ENCODE measurements around the gene FBXL13.

- TF ChIP-seq POLR2A (IDR thresholded peaks at IDR 0.05) (no peak), CTCF (IDR thresholded peaks at IDR 0.05) (no peak), POLR2AphosphoS5 (IDR thresholded peaks at IDR 0.05; ENCODE audit: insufficient read depth in 1 of 2, low read depth in 1 of 2) (no peak)
Measured at GRCh38 chr7:102849538-102849937, 225.1 kb downstream of the FBXL13 start.

Data from vagina (tissue), 2 donors.